Vagina (tissue), 2 donors: ENCODE results near the gene REX1BD. TPM values are rescaled to one million over a fixed set of nuclear protein-coding genes. Genes with fewer than 3 reads are reported as not detected.
A peak's percentile ranks its signal among the peaks of the same experiment; 100 is the strongest.

Source experiments
- DNase-seq, 2 donors: peaks; one replicate each; pipeline ENCODE4 v3.0.0-alpha.2; 2017; ENCODE audit errors: extremely low spot score in 2 of 2
- H3K27ac ChIP-seq: fragments of 200-600 bp; sonication (generic); one replicate; pipeline ENCODE4 v1.5.1; 2019
- H3K27me3 ChIP-seq: fragments of 200-600 bp; sonication (generic); one replicate; pipeline ENCODE4 v1.5.1; 2019
- H3K36me3 ChIP-seq, 2 donors: fragments of 200-600 bp; sonication (generic); one replicate each; pipeline ENCODE4 v1.5.1; 2017 to 2019
- H3K4me1 ChIP-seq: fragments of 200-600 bp; sonication (generic); one replicate; pipeline ENCODE4 v1.5.1; 2019
- H3K4me3 ChIP-seq, 2 donors: fragments of 200-600 bp; sonication (generic); 1 replicate in 1 of 2; 2 replicates in 1 of 2; pipeline ENCODE4 v1.5.1; 2016 to 2019
- H3K9me3 ChIP-seq: fragments of 200-600 bp; sonication (generic); one replicate; pipeline ENCODE4 v1.5.1; 2019
- CTCF ChIP-seq, 3 experiments: fragments of 450-650 bp in 2 of 3; fragments of 200-600 bp in 1 of 3; sonication (generic) in 1 of 3; IDR thresholded peaks; one replicate each; pipeline ENCODE4 v1.5.1; 2017 to 2019; ENCODE audit warnings: antibody characterized with exemption in 3 of 3, mild to moderate bottlenecking in 2 of 3, moderate library complexity in 2 of 3
- POLR2A ChIP-seq, 2 donors: fragments of 450-650 bp; IDR thresholded peaks; one replicate each; pipeline ENCODE4 v1.6.1; 2017; ENCODE audit warnings: antibody characterized with exemption in 2 of 2, mild to moderate bottlenecking in 2 of 2, moderate library complexity in 2 of 2
- POLR2AphosphoS5 ChIP-seq, 2 donors: sonication (generic); formaldehyde crosslinking; IDR thresholded peaks; one replicate each; pipeline ENCODE4 v1.9.0; 2017; ENCODE audit warnings: antibody characterized with exemption in 2 of 2, mild to moderate bottlenecking in 2 of 2, low read depth in 1 of 2; ENCODE audit not compliant: insufficient read depth in 1 of 2
- intact Hi-C: fragments of 100-400 bp; cut with DNase I; formaldehyde crosslinking; loops from one replicate; pipeline ENCODE4 v1.15.1; 2023
- total RNA-seq: library from RNA; depleted of rRNA; stranded (reverse); fragments of >200 nt; gene quantifications from one replicate; pipeline ENCODE4 v1.2.3, GENCODE V29; 2016

Gene REX1BD
- total RNA-seq, 1 donor from 2014 or later: 124 TPM

- H3K36me3 ChIP-seq: peaks cover 5 to 57% of the 10 kb centered on the region in 2 donors
These were observed 20.2 kb upstream of the REX1BD start for GRCh38 chr19:18568367-18568766.

GRCh38 chr19:18571564-18572344, 16.8 kb upstream of the REX1BD start, which contains the start of gene UBA52:
Gene UBA52 (plus strand): TSS chr19:18571857. CDS start chr19:18573301, 1,444 bp downstream.
- Histone ChIP-seq H3K36me3 (peaks cover 0 to 60% of the 10 kb centered on the region in 2 donors), H3K4me3 (peak within 1 kb of the TSS; percentile 65 to 94), H3K27me3 (no peaks in the 10 kb centered on the region), H3K4me1 (peaks cover 27% of the 10 kb centered on the region), H3K27ac (peak within 1 kb of the TSS; percentile 83), H3K9me3 (no peaks in the 10 kb centered on the region)
- peak; percentile 94 to 99 for TF ChIP-seq POLR2AphosphoS5 (IDR thresholded peaks at IDR 0.05; ENCODE audit: insufficient read depth in 1 of 2, low read depth in 1 of 2)
- peak in 1 of 2 donors; percentile 82 for TF ChIP-seq POLR2A (IDR thresholded peaks at IDR 0.05)
- no peak for TF ChIP-seq CTCF (IDR thresholded peaks at IDR 0.05)
- intact Hi-C loops: no loop called here
- peak in 1 of 2 donors; percentile 99 for DNase-seq

More at GRCh38 chr19:18568367-18568766, 20.2 kb upstream of the REX1BD start:
- intact Hi-C loops: no loop called here
- H3K4me3 ChIP-seq: no peak overlapping the region
- no peaks in the 10 kb centered on the region for H3K27me3 ChIP-seq
- no peak overlapping the region for H3K27ac ChIP-seq
- peaks cover 23% of the 10 kb centered on the region for H3K4me1 ChIP-seq
- no peak for TF ChIP-seq POLR2AphosphoS5 (IDR thresholded peaks at IDR 0.05; ENCODE audit: insufficient read depth in 1 of 2, low read depth in 1 of 2)
- TF ChIP-seq CTCF (IDR thresholded peaks at IDR 0.05): no peak
- DNase-seq: no peak
- no peaks in the 10 kb centered on the region for H3K9me3 ChIP-seq

GRCh38 chr19:18574691-18575291, 13.8 kb upstream of the REX1BD start:
- no peak for TF ChIP-seq CTCF (IDR thresholded peaks at IDR 0.05)
- TF ChIP-seq POLR2AphosphoS5 (IDR thresholded peaks at IDR 0.05; ENCODE audit: insufficient read depth in 1 of 2, low read depth in 1 of 2): no peak
- no peak for TF ChIP-seq POLR2A (IDR thresholded peaks at IDR 0.05)

GRCh38 chr19:18576383-18576782, 12.2 kb upstream of the REX1BD start:
- intact Hi-C loops: no loop called here

More at GRCh38 chr19:18574691-18575291, 13.8 kb upstream of the REX1BD start:
- intact Hi-C loops: no loop called here
- Histone ChIP-seq H3K27me3 (no peaks in the 10 kb centered on the region), H3K4me3 (no peak overlapping the region), H3K9me3 (no peaks in the 10 kb centered on the region), H3K27ac (no peak overlapping the region), H3K4me1 (peaks cover 27% of the 10 kb centered on the region), H3K36me3 (peaks cover 0 to 41% of the 10 kb centered on the region in 2 donors)
- no peak for DNase-seq

More at GRCh38 chr19:18576383-18576782, 12.2 kb upstream of the REX1BD start:
- Histone ChIP-seq H3K4me3 (no peak overlapping the region), H3K4me1 (peaks cover 19% of the 10 kb centered on the region), H3K9me3 (no peaks in the 10 kb centered on the region), H3K36me3 (peaks cover 0 to 41% of the 10 kb centered on the region in 2 donors), H3K27ac (no peak overlapping the region), H3K27me3 (no peaks in the 10 kb centered on the region)
- TF ChIP-seq POLR2A (IDR thresholded peaks at IDR 0.05): no peak
- no peak for TF ChIP-seq CTCF (IDR thresholded peaks at IDR 0.05)
- no peak for TF ChIP-seq POLR2AphosphoS5 (IDR thresholded peaks at IDR 0.05; ENCODE audit: insufficient read depth in 1 of 2, low read depth in 1 of 2)
- DNase-seq: no peak
